HG02623 (cell line): Measurements from ENCODE around the gene TPPP3.

Source experiments
- ATAC-seq: cut with Tn5 transposase; IDR thresholded peaks from one replicate; pipeline ENCODE4 v1.9.1; 2021; ENCODE audit warnings: moderate library complexity; ENCODE audit not compliant: unreplicated experiment

Gene TPPP3

GRCh38 chr16:67405336-67405735 lies 12.0 kb upstream of the TPPP3 start:
- ATAC-seq, result no peak

GRCh38 chr16:67404740-67405226 lies 11.5 kb upstream of the TPPP3 start:
- ATAC-seq, result no peak

- no peak for ATAC-seq
These were observed 10.8 kb upstream of the TPPP3 start for GRCh38 chr16:67403976-67404555.

- no peak for ATAC-seq
These were observed 7.6 kb upstream of the TPPP3 start for GRCh38 chr16:67400901-67401300.

GRCh38 chr16:67399749-67400704 lies 6.7 kb upstream of the TPPP3 start:
- ATAC-seq, result no peak

- no peak for ATAC-seq
These were observed 6.0 kb upstream of the TPPP3 start for GRCh38 chr16:67399218-67399733.

- no peak for ATAC-seq
These were observed 5.4 kb upstream of the TPPP3 start for GRCh38 chr16:67398546-67399217.

GRCh38 chr16:67397812-67398545 lies 4.7 kb upstream of the TPPP3 start:
- no peak for ATAC-seq

- ATAC-seq, result no peak
These were observed 3.9 kb upstream of the TPPP3 start for GRCh38 chr16:67397036-67397801.

- no peak for ATAC-seq
These were observed 3.1 kb upstream of the TPPP3 start for GRCh38 chr16:67396159-67397035.

GRCh38 chr16:67395458-67396158 lies 2.3 kb upstream of the TPPP3 start:
- no peak for ATAC-seq

GRCh38 chr16:67395105-67395457 lies 1.8 kb upstream of the TPPP3 start:
- no peak for ATAC-seq

GRCh38 chr16:67394155-67395104 lies 1.1 kb upstream of the TPPP3 start:
- no peak for ATAC-seq

- no peak for ATAC-seq
These were observed 473 bp upstream of the TPPP3 start for GRCh38 chr16:67393788-67394154.

- ATAC-seq, result no peak
These were observed 818 bp downstream of the TPPP3 start for GRCh38 chr16:67392301-67393059.

GRCh38 chr16:67391424-67392300 lies 1.6 kb downstream of the TPPP3 start:
- no peak for ATAC-seq
